Activated effector memory CD4-positive, alpha-beta T cell treated with anti-CD3 and anti-CD28 coated beads, Interleukin-2, amount 50 U/mL, for 16 hours (primary cell): Measurements from ENCODE around the gene ZNF236.

Experiments
- DNase-seq: peaks from one replicate; pipeline ENCODE4 v3.0.0-alpha.2; 2020

The ZNF236 gene

DNA sequence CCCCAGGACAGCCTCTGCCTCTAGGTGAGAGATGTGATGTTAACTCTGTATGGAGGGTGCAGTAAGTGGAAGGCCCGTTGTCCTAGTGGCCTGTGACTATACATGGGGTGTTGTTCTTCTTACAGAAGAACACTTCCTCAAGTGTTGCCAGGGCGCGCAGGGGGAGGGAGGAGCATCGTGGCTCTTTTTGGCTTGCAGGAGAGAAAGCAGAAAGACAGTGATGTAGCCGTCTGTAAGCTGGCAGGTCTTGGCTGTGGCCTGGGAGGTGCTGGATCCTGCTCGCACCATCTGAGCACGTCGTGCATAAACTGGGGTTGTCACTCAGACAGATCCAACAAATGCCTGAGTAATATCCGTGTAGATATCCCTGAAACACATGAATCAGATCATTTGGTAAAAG lies 44.3 kb downstream of the ZNF236 start:
- no peak for DNase-seq

- no peak for DNase-seq
Observed at GRCh38 chr18:76873311-76873710, 51.0 kb downstream of the ZNF236 start.

DNA sequence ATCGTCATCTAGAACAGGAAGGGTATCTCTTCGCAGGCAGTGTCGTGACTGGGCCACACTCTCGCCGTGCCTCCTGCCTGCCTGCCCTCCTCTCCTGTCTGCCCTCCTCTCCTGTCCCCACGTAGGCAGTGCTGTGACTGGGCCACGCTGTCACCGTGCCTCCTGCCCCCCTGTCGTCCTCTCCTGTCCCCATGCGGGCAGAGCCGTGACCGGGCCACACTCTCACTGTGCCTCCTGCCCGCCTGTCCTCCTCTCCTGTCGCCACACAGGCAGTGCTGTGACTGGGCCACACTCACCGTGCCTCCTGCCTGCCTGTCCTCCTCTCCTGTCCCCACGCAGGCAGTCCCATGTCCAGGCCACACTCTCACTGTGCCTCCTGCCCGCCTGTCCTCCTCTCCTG lies 51.4 kb downstream of the ZNF236 start:
- DNase-seq = no peak

DNA sequence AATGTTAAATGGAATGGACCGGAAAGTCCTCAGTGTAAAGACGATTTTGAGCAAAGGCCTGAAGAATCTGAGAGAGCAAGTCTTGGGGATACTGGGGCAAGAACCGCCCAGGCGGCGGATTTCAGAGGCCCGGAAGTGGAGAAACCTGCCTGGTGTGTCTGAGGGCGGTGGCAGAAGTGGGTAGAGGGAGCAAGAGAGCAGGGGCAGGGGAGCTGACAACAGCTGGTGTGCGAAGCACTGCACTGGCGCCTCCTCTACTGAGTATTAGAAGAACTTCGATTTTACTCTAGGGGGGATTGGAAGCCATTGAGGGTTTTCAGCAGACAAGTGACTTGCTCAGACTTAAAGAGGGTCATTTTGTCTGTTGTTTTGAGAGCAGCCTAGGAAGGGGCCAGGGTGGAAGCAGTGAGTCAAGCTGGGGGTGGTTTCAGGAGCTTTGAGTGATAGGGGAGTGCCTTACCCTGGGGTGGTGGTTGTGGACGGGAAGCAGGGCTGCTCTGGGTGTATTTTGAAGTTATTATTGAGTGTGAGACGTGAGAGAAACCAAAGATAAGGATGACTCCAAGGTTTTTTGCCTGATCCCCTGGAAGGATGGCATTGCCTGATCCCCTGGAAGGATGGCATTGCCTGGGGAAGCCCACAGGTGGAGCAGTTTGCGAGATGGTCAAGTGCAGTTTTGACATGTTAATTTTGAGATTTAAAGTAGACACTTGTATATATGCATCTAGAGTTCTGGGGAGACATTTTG lies 52.5 kb downstream of the ZNF236 start:
- peak; percentile 75 for DNase-seq

DNA sequence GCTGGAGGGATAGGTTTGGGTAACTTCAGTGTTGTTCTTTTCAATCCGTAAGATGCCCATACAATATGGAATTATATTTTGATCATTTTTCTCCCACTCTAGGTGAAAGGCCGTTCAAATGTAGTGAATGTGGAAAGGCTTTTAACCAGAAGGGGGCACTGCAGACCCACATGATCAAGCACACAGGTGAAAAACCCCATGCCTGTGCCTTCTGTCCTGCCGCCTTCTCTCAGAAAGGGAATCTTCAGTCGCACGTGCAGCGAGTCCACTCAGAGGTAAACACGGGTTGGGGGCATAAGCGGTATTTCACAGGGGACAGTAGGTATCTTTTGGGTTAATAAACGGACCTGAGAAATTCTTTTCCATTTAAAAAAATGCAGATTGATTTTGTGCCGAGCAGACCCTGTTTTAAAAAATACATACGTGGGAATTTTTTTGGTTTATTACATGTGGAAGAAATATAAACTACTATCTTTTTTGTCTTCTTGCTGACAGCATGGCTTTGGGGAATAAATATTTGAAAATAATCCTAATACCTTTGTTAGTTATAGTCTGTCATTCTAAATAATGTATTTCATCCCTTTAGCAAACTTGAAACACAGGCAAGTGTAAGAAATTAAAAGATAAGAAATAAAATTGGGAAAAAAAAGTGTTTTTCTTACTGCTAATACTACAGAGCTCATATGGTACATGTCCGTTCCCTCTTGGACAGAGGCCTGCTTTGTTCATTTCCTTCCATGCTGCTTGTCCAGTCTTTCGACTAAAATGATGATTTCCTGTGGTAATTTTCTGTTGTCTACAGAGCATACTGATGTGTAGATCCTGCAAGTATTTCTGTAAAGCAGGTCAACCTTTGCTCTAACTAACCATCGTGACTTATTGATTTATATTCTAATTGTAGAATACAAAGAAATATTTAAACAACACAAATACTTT lies 53.3 kb downstream of the ZNF236 start:
- DNase-seq = peak; percentile 69

GRCh38 chr18:76878426-76878825 lies 56.1 kb downstream of the ZNF236 start:
- DNase-seq = no peak

- no peak for DNase-seq
Observed at GRCh38 chr18:76880026-76880425, 57.7 kb downstream of the ZNF236 start.

DNA sequence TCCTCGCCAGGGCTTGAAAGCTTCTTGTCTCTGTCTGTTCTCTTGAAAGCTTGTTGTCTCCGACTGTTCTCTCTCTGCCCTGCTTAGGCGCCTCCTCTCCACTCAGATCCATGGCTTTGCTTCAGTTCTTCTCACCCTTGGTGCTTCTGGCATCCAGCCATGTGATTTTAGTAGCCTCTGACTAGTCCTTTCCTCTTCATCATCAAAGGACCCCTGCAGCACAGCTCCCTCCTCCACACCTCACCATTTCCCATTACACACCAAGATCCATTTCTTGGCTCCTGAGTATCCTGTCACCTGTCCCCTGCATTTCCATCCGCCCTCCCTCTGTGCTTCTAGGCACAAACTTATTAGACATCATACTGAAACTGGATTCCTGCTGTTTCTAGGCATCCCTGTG lies 59.4 kb downstream of the ZNF236 start:
- no peak for DNase-seq

DNA sequence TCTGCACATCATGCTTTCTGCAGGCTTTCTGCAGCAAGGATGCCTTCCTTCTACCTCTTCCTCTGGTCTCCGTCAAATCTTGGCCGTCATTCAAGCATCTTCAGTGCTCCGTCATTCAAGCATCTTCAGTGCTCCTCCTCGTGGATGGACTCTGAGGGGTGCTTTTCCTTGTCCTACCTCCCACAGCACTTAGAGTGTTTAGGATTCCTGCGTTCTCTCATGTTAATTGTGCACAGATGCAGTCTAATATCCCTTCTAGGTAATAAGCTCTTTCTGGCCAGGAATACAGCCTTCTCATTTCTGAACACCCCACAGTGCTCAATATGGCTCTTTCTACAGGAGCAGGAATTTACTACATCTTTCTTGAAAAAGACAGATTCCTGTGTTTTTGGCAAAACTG lies 59.8 kb downstream of the ZNF236 start:
- DNase-seq = no peak

DNA sequence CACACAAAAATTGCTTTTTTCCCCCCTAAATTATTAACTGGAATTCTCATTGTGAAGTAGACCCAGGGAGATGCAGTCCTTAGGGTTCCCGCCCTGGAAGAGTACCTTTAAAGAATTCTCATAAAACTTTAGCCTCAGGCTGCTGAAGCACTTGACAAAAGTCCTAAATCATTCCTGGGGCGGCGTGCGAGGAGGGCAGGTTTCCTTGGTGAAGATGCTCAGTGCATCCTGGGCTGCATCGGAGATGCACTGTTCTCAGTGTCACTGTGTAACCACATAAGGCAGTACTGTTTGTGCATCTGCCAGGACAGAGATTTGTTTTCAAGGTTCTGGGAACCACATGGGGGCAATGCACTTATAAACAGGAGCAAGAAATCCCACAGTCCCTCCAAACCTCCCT lies 62.6 kb downstream of the ZNF236 start:
- no peak for DNase-seq

DNA sequence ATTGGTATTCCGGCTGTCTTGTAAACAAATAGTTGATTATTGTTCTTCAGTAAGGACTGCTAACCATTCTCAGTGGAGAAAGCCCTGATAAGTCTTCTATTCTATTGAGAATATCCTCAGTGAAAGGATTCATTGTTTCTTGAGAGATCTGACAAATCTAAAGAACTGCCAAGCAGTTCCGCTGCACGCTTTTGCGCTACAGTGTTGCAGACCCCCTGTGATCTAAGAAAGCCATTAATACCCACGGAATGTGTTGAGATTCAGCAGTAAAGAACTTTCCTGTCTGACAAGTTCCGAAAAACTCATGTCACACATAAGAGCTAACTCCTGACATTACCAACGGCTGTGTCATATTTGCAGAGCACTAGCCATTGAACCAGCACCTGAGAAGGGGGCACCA lies 63.8 kb downstream of the ZNF236 start:
- no peak for DNase-seq

GRCh38 chr18:76889091-76889699 lies 66.8 kb downstream of the ZNF236 start:
- no peak for DNase-seq

DNA sequence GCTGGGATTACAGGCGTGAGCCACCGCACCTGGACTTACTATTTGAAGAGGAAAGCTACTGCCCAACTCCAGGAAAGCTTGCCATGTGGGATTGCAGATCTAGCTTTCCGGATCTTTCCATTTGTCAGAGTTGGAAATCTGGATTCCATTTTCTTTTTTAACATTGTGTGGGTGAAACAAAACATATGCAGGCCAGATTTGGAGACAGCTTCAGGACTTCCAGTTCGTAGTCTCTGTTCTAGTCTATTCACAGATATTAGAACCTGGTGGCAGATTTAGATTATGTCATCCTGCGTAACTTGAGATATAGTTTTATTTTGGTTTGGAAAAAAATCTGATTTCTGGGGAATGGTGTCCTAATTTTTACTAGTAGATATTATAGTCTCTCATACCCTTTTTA lies 70.5 kb downstream of the ZNF236 start:
- DNase-seq = no peak

- no peak for DNase-seq
Observed at GRCh38 chr18:76894566-76895346, 72.4 kb downstream of the ZNF236 start.

- DNase-seq = no peak
Observed at GRCh38 chr18:76895498-76895897, 73.1 kb downstream of the ZNF236 start.

DNA sequence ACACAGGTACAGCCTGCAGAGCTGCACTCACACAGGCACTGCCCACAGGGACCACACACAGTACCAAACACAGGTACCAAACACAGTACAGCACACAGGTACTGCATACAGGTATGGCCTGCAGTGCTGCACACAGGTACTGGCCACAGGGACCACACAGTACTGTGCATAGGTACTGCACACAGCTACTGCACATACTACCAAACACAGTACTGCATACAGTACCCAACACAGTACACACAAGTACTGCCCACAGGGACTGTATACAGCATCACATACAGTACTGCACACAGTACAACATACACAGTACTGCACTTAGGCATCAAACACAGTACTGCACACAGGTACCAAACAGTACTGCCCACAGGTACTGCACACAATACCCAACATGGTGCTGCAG lies 74.3 kb downstream of the ZNF236 start:
- no peak for DNase-seq

- no peak for DNase-seq
Observed at GRCh38 chr18:76897257-76897656, 74.9 kb downstream of the ZNF236 start.

- no peak for DNase-seq
Observed at GRCh38 chr18:76903386-76903785, 81.0 kb downstream of the ZNF236 start.

- no peak for DNase-seq
Observed at GRCh38 chr18:76905821-76906220, 83.5 kb downstream of the ZNF236 start.

- DNase-seq = no peak
Observed at GRCh38 chr18:76908277-76908676, 85.9 kb downstream of the ZNF236 start.

GRCh38 chr18:76909439-76909838 lies 87.1 kb downstream of the ZNF236 start:
- no peak for DNase-seq

GRCh38 chr18:76911440-76911839 lies 89.1 kb downstream of the ZNF236 start:
- no peak for DNase-seq

- no peak for DNase-seq
Observed at GRCh38 chr18:76913583-76913982, 91.2 kb downstream of the ZNF236 start.
